ENCODE data around the gene C10orf67. TPM values are rescaled to one million over a fixed set of nuclear protein-coding genes. Genes with fewer than 3 reads are reported as not detected.

The C10orf67 gene
- total and polyA plus RNA-seq, 2 of the 8 experiments (the other 6 are each of a cell fraction or from before 2014, with no cell fraction given) = 0.05 to 0.11 TPM

DNA sequence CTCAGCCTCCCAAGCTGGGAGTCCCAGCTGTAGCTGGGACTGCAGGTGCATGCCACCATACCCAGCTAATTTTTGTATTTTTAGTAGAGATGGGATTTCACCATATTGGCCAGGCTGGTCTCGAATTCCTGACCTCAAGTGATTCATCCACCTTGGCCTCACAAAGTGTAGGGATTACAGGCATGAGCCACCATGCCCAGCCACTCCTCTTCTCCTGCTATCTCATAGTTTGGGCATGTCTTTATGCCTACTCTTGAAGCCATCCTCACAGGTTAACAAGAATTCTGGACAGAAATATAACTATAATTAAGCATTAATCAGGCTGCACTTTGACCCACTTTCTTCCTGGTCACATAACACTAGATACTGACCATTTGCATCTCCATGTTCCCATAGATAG lies 28.6 kb upstream of the C10orf67 start:
- no peak overlapping the region for H4K8ac ChIP-seq (ENCODE audit: extremely low read depth, insufficient read depth, low read length)
- POLR2A ChIA-PET (ENCODE audit: partially characterized antibody) = no interaction called here
- CTCF ChIA-PET (ENCODE audit: partially characterized antibody) = no interaction called here
- no peaks in the 10 kb centered on the region for H3K23me2 ChIP-seq (ENCODE audit: low read depth, low read length)
- H3K23ac ChIP-seq (ENCODE audit: insufficient read length) = no peak overlapping the region
- no peaks in the 10 kb centered on the region for H3K4me1 ChIP-seq (replicated peaks in 1 of 4; ENCODE audit: control insufficient read depth in 3 of 4, insufficient read depth in 4 of 4, low read length in 3 of 4)
- no peaks in the 10 kb centered on the region for H3K36me3 ChIP-seq (ENCODE audit: control insufficient read depth in 2 of 4, insufficient read depth in 4 of 4, low read length in 3 of 4)
- H2AFZ ChIP-seq (ENCODE audit: low read length) = no peak overlapping the region
- H2AK5ac ChIP-seq (ENCODE audit: low read depth, low read length) = no peak overlapping the region
- H3K18ac ChIP-seq (ENCODE audit: extremely low read depth, low read length) = no peak overlapping the region
- TF ChIP-seq, protein P1, sequence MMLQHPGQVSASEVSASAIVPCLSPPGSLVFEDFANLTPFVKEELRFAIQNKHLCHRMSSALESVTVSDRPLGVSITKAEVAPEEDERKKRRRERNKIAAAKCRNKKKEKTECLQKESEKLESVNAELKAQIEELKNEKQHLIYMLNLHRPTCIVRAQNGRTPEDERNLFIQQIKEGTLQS (IDR thresholded peaks at IDR 0.05; ENCODE audit: insufficient read depth, low read depth, low read length) = no peak
- DNase-seq (ENCODE audit: low read depth in 1 of 2, low spot score in 2 of 2) (no peak), FAIRE-seq (no peak)
- H4K20me1 ChIP-seq (replicated peaks in 1 of 2; ENCODE audit: control insufficient read depth in 1 of 2, insufficient read depth in 2 of 2, low read length in 2 of 2) = no peaks in the 10 kb centered on the region
- H3K27me3 ChIP-seq (replicated peaks in 1 of 4; ENCODE audit: control insufficient read depth in 3 of 4, extremely low read depth in 1 of 4, insufficient read depth in 3 of 4, low read length in 3 of 4) = no peaks in the 10 kb centered on the region
- H4K5ac ChIP-seq (ENCODE audit: insufficient read length, low read depth, low read length) = no peak overlapping the region
- H2BK120ac ChIP-seq (replicated peaks; ENCODE audit: low read depth, low read length) = no peak overlapping the region
- no peaks in the 10 kb centered on the region for H3K79me1 ChIP-seq (ENCODE audit: low read depth, low read length)
- H3K9ac ChIP-seq (replicated peaks in 1 of 4; ENCODE audit: extremely low read depth in 1 of 4, low read depth in 3 of 4, low read length in 3 of 4) = no peak overlapping the region
- no peak overlapping the region for H4K91ac ChIP-seq (replicated peaks; ENCODE audit: insufficient read length, low read length)
- H2BK20ac ChIP-seq (ENCODE audit: low read length) = no peak overlapping the region
- no peak overlapping the region for H3K14ac ChIP-seq (ENCODE audit: insufficient read length)
- 0 out of 4 replicates have a peak, but pooled peaks cover 0 to 3% of the 10 kb centered on the region in 2 experiments for H3K9me3 ChIP-seq (ENCODE audit: insufficient read depth in 2 of 2, low read depth in 1 of 2, low read length in 1 of 2)
- H2BK5ac ChIP-seq (ENCODE audit: low read depth, low read length) = no peak overlapping the region
- H2BK12ac ChIP-seq (ENCODE audit: low read depth, low read length) = no peak overlapping the region
- H3K4me2 ChIP-seq (ENCODE audit: insufficient read depth in 1 of 2, low read depth in 2 of 2, low read length in 2 of 2) = no peak overlapping the region
- no peak overlapping the region for H3K4ac ChIP-seq (replicated peaks; ENCODE audit: insufficient read length, low read depth, low read length)
- no peak overlapping the region for H3K27ac ChIP-seq (ENCODE audit: low read depth, low read length)
- H3K79me2 ChIP-seq (ENCODE audit: control insufficient read depth in 1 of 2, insufficient read depth in 2 of 2, low read length in 2 of 2) = no peaks in the 10 kb centered on the region
- H3K4me3 ChIP-seq (ENCODE audit: extremely low read depth in 1 of 4, insufficient read depth in 2 of 4, low read depth in 3 of 4, low read length in 4 of 4) = no peak overlapping the region
- H2BK15ac ChIP-seq (ENCODE audit: low read length) = no peak overlapping the region
- no peak overlapping the region for H3K56ac ChIP-seq (replicated peaks; ENCODE audit: insufficient read length, low read depth, low read length)
- 73% methylated on average over 1 of the region's 1 CpG; no CpG with 5 or more reads in 1 of the 2 experiments for WGBS, 2 experiments (ENCODE audit: extremely low coverage in 1 of 2, insufficient coverage in 1 of 2, insufficient read length in 1 of 2, insufficient replicate concordance in 2 of 2, low coverage in 1 of 2, low lambda C conversion rate in 2 of 2, missing lambda C conversion rate in 1 of 2)

Measured in H1 (cell line).